ENCODE results near the gene ADGRL2.

The ADGRL2 gene

DNA sequence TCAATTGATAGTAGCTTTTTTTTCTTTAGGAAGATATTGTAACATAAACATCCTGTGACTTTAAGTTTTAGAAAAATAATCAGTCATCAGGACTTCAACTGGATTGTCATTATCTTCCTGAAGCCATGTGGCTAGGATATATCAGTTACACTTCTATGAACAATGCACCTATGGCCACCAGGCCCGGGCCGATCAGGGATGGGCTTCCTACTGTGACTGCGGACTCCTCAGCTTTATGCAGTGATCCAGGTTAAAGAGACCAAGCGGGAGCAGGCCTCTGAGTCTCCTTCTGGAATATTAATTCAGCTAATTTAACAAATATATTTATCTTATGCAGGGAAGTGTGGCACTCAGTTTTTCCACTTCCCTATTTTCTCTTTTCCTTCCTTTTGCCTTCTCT is 200.6 kb downstream of the ADGRL2 start:
- DNase-seq, result no peak

DNA sequence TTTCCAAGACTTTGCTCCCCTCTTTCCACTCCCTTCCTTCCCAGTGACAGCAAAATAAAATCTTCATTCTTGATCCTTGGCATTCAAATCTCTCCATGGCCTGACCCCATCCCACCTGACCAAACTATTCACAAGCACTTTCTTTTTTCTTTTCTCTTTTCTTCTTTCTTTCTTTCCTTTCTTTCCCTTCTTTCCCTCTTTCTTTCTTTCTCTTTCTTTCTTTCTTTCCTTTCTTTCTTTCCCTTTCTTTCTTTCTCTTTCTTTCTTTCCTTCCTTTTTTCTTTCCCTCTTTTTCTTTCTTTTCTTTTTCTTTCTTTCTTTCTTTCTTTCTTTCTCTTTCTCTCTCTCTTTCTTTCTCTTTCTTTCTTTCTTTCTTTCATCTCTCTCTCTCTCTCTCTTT is 207.1 kb downstream of the ADGRL2 start:
- no peak for DNase-seq

GRCh38 chr1:82013702-82014101 is 213.0 kb downstream of the ADGRL2 start:
- DNase-seq, result no peak

DNA sequence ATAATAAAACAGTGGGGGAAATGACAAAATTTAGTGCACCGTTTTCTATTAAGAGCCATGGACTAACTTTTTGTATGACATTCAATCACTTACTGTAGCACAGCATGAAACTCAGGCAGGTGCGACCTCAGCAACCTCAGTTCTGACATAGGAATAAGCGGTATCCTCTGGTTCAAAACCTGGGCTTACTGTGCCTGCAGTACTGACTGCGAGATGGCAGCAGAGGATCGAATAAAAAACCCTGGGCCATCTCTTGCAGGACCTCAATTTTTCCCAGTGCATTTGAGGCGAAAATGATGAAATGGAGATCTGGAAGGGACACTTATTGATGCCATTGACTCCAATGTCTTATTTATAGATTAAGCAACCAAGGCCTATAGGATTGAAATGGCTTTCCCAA is 214.7 kb downstream of the ADGRL2 start:
- no peak for DNase-seq

GRCh38 chr1:82018319-82018718 is 217.6 kb downstream of the ADGRL2 start:
- DNase-seq, result no peak

DNA sequence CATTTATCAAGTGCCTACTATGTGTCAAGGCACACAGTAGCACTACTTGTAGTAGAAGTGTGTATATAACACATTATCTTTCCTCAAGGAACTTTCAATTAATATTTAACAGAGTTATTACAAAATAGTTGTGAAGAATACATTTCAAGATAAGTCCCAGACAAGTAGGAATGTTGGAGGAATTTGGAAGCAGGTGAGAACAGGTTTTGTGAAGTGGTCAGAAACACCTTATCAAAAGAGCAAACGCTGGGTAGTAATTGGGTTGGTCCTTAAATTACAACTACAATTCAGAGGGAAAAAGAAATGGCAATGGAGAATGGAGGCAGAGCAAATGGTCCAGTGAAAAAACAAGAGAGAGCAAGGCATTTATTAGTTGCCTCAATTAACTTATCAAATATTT is 218.8 kb downstream of the ADGRL2 start:
- no peak for DNase-seq

GRCh38 chr1:82030830-82031229 is 230.1 kb downstream of the ADGRL2 start:
- DNase-seq, result no peak

GRCh38 chr1:82032068-82032467 is 231.3 kb downstream of the ADGRL2 start:
- no peak for DNase-seq

GRCh38 chr1:82034812-82035211 is 234.1 kb downstream of the ADGRL2 start:
- DNase-seq, result no peak
